NOMO-1 treated with dmso at 0.1 percent for 144 hours (cell line): Measurements from ENCODE around the gene CDIPT.

Source experiments
- DNase-seq: peaks from one replicate; lab custom pipeline; 2025; ENCODE audit not compliant: unreplicated experiment; lab: John Stamatoyannopoulos, UW

Gene CDIPT

GRCh38 chr16:29811896-29812665, 50.9 kb downstream of the CDIPT start, which contains the start of gene PRRT2:
Gene PRRT2, plus strand, starts transcription at chr16:29812193. Its CDS starts 862 bp downstream, at chr16:29813055.
- DNase-seq: no peak

GRCh38 chr16:29811170-29811895, 51.7 kb downstream of the CDIPT start:
- peak; percentile 46 for DNase-seq

GRCh38 chr16:29810699-29811169, 52.3 kb downstream of the CDIPT start:
- DNase-seq: no peak

DNA sequence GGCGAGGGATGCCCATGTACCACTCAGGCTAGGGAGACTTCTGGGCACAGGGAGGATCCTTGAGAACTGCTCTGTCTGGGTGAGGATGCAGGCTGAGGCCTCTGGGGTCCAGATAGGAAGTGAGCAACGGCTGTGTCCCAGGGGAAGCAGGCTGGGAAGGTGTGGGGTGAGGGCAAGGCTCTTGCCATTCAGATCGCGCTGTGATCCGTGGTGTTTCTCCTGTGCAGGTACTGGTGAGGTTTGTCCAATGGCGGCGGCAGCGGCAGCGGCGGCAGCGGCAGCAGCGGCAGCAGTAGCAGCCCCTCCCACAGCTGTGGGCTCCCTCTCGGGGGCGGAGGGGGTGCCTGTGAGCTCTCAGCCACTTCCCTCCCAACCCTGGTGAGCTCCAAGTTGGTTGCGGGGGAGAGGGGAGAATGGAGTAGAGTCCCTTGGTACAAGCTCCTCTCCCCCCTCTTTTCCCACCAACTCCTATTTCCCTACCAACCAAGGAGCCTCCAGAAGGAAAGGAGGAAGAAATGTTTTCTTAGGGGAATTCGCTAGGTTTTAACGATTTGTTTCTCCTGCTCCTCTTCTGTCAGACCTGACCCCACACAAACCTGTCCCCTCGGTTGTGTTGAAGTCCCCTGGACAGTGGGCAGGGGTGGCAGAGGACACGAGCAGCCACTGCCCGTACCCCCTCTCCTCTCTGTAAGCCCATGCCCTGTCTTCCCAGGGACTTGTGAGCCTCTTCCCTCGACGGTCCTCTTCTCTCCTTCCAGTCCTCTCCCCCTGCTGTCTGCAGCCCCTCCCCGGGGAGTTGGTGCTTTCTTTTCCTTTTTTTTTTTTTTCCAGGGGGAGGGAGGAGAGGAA, 53.0 kb downstream of the CDIPT start:
- no peak for DNase-seq

GRCh38 chr16:29809031-29809747, 53.8 kb downstream of the CDIPT start:
- no peak for DNase-seq
